MM.1S (cell line): ENCODE results near the gene TRAF3.

Source experiments
- CTCF ChIP-seq: fragments of 300-600 bp; sonication (generic); IDR thresholded peaks from 2 replicates; pipeline ENCODE4 v1.5.1; 2016; ENCODE audit warnings: antibody characterized with exemption, low read length, mixed read lengths
- EZH2 ChIP-seq: fragments of 300-600 bp; sonication (generic); optimal IDR thresholded peaks from 2 replicates; pipeline ENCODE3; 2017; ENCODE audit warnings: low read depth, mild to moderate bottlenecking, antibody characterized with exemption, low read length, mixed read lengths
- EZH2phosphoT487 ChIP-seq: fragments of 300-600 bp; sonication (generic); IDR thresholded peaks from 2 replicates; pipeline ENCODE4 v1.6.1; 2018; ENCODE audit warnings: antibody characterized with exemption, low read length

- no peak for TF ChIP-seq CTCF
- TF ChIP-seq EZH2phosphoT487 = no peak
- TF ChIP-seq EZH2 = no peak
These were observed 40.1 kb downstream of the TRAF3 start for GRCh38 chr14:102817318-102817717.
